GM21390 (cell line): ENCODE results near the gene PLAC1.

Experiments used
- ATAC-seq: cut with Tn5 transposase; IDR thresholded peaks from one replicate; pipeline ENCODE4 v1.9.1; 2021; ENCODE audit not compliant: unreplicated experiment

PLAC1 gene

GRCh38 chrX:134591502-134591901 is 66.8 kb downstream of the PLAC1 start:
- ATAC-seq = no peak

- ATAC-seq = no peak
Observed at GRCh38 chrX:134588806-134589205, 69.5 kb downstream of the PLAC1 start.

- ATAC-seq = no peak
Observed at GRCh38 chrX:134580907-134581306, 77.4 kb downstream of the PLAC1 start.

GRCh38 chrX:134573683-134574035 is 84.6 kb downstream of the PLAC1 start:
- no peak for ATAC-seq

- ATAC-seq = no peak
Observed at GRCh38 chrX:134572816-134573682, 85.2 kb downstream of the PLAC1 start.

- no peak for ATAC-seq
Observed at GRCh38 chrX:134571796-134572195, 86.5 kb downstream of the PLAC1 start.

- no peak for ATAC-seq
Observed at GRCh38 chrX:134570899-134571298, 87.4 kb downstream of the PLAC1 start.

- no peak for ATAC-seq
Observed at GRCh38 chrX:134570509-134570846, 87.8 kb downstream of the PLAC1 start.

GRCh38 chrX:134569306-134569705 is 89.0 kb downstream of the PLAC1 start:
- no peak for ATAC-seq

GRCh38 chrX:134568285-134569016 is 89.8 kb downstream of the PLAC1 start:
- no peak for ATAC-seq

- ATAC-seq = no peak
Observed at GRCh38 chrX:134566506-134566905, 91.8 kb downstream of the PLAC1 start.

- no peak for ATAC-seq
Observed at GRCh38 chrX:134562002-134562401, 96.3 kb downstream of the PLAC1 start.

- ATAC-seq = no peak
Observed at GRCh38 chrX:134558133-134558532, 100.1 kb downstream of the PLAC1 start.

- no peak for ATAC-seq
Observed at GRCh38 chrX:134554291-134554690, 104.0 kb downstream of the PLAC1 start.

GRCh38 chrX:134552351-134552750 is 105.9 kb downstream of the PLAC1 start:
- ATAC-seq = no peak

GRCh38 chrX:134551376-134552048 is 106.8 kb downstream of the PLAC1 start:
- ATAC-seq = no peak

GRCh38 chrX:134548257-134549201 is 109.7 kb downstream of the PLAC1 start:
- ATAC-seq = no peak

GRCh38 chrX:134547047-134547679 is 111.1 kb downstream of the PLAC1 start:
- ATAC-seq = no peak

- no peak for ATAC-seq
Observed at GRCh38 chrX:134546187-134546586, 112.1 kb downstream of the PLAC1 start.

- no peak for ATAC-seq
Observed at GRCh38 chrX:134545510-134545909, 112.8 kb downstream of the PLAC1 start.
